WTC11 (cell line): ENCODE data around the gene ZNF33A. TPM values are rescaled to one million over a fixed set of nuclear protein-coding genes. Genes with fewer than 3 reads are reported as not detected.

Experiments used
- ATAC-seq: fragments of 200-7000 bp; cut with Tn5 transposase; 2 replicates; pipeline ENCODE4 v1.10.0; 2021; ENCODE audit warnings: mild to moderate bottlenecking, moderate library complexity
- CTCF ChIA-PET: fragments of 300-600 bp; sonication (Branson Sonifier 250); formaldehyde crosslinking; loops from one replicate; lab custom pipeline; 2021; ENCODE audit warnings: antibody characterized with exemption; lab: Charles Lee
- POLR2A ChIA-PET: fragments of 350-600 bp; sonication (Branson Sonifier 250); formaldehyde crosslinking; loops from one replicate; lab custom pipeline; 2021; ENCODE audit warnings: antibody characterized with exemption; lab: Charles Lee
- DNase-seq: peaks from one replicate; pipeline ENCODE4 v3.0.0; 2021; ENCODE audit warnings: low spot score
- H3K27ac Mint-ChIP-seq: 2 replicates; pipeline ENCODE4 v1.8.0; 2021; ENCODE audit warnings: mixed read lengths
- H3K27me3 Mint-ChIP-seq: 2 replicates; pipeline ENCODE4 v1.8.0; 2021; ENCODE audit warnings: low read depth, mild to moderate bottlenecking, moderate library complexity, mixed read lengths
- H3K36me3 Mint-ChIP-seq: 2 replicates; pipeline ENCODE4 v1.8.0; 2021; ENCODE audit warnings: mixed read lengths
- H3K4me1 Mint-ChIP-seq: 2 replicates; pipeline ENCODE4 v1.8.0; 2022; ENCODE audit warnings: mixed read lengths
- H3K4me3 Mint-ChIP-seq: 2 replicates; pipeline ENCODE4 v1.8.0; 2021; ENCODE audit warnings: mild to moderate bottlenecking, moderate library complexity, mixed read lengths
- H3K9me3 Mint-ChIP-seq: 2 replicates; pipeline ENCODE4 v1.8.0; 2021; ENCODE audit warnings: mixed read lengths
- AFF4 ChIP-seq: sonication (generic); formaldehyde crosslinking; IDR thresholded peaks from 2 replicates; pipeline ENCODE4 v1.8.1; 2023; ENCODE audit warnings: mild to moderate bottlenecking, missing genetic modification reagents, borderline replicate concordance
- ARID4B ChIP-seq: sonication (generic); formaldehyde crosslinking; IDR thresholded peaks from 2 replicates; pipeline ENCODE4 v1.8.0; 2023; ENCODE audit warnings: missing genetic modification reagents, mild to moderate bottlenecking, borderline replicate concordance
- ATF1 ChIP-seq: sonication (generic); formaldehyde crosslinking; IDR thresholded peaks from 2 replicates; pipeline ENCODE4 v1.8.1; 2023; ENCODE audit warnings: mild to moderate bottlenecking, moderate library complexity, missing genetic modification reagents
- ATF6 ChIP-seq: sonication (generic); formaldehyde crosslinking; IDR thresholded peaks from 2 replicates; pipeline ENCODE4 v1.8.1; 2023; ENCODE audit warnings: mild to moderate bottlenecking, missing genetic modification reagents
- CBFB ChIP-seq: sonication (generic); formaldehyde crosslinking; IDR thresholded peaks from 2 replicates; pipeline ENCODE4 v1.8.1; 2022; ENCODE audit warnings: mild to moderate bottlenecking, low read depth, missing genetic modification reagents
- ESRRA ChIP-seq: sonication (generic); formaldehyde crosslinking; IDR thresholded peaks from 2 replicates; pipeline ENCODE4 v1.8.1; 2022; ENCODE audit warnings: mild to moderate bottlenecking, missing genetic modification reagents, borderline replicate concordance
- IRF2 ChIP-seq: sonication (generic); formaldehyde crosslinking; IDR thresholded peaks from 2 replicates; pipeline ENCODE4 v1.8.0; 2022; ENCODE audit warnings: low read depth, missing genetic modification reagents, borderline replicate concordance
- JAZF1 ChIP-seq: fragments of 250-450 bp; sonication (Bioruptor Pico); IDR thresholded peaks from 2 replicates; pipeline ENCODE4 v1.9.0; 2021; ENCODE audit warnings: moderate library complexity, mild to moderate bottlenecking, inconsistent platforms
- JUN ChIP-seq: sonication (generic); formaldehyde crosslinking; IDR thresholded peaks from 2 replicates; pipeline ENCODE4 v1.8.0; 2023; ENCODE audit warnings: mild to moderate bottlenecking, missing genetic modification reagents
- MAX ChIP-seq: sonication (generic); formaldehyde crosslinking; IDR thresholded peaks from 2 replicates; pipeline ENCODE4 v1.8.0; 2022; ENCODE audit warnings: mild to moderate bottlenecking, missing genetic modification reagents
- MLX ChIP-seq: sonication (generic); formaldehyde crosslinking; IDR thresholded peaks from 2 replicates; pipeline ENCODE4 v1.8.1; 2023; ENCODE audit warnings: mild to moderate bottlenecking, missing genetic modification reagents, moderate library complexity
- NFE2L1 ChIP-seq: sonication (generic); formaldehyde crosslinking; IDR thresholded peaks from 2 replicates; pipeline ENCODE4 v1.8.1; 2023; ENCODE audit warnings: missing genetic modification reagents
- NR1H2 ChIP-seq: sonication (generic); formaldehyde crosslinking; IDR thresholded peaks from 2 replicates; pipeline ENCODE4 v1.9.0; 2021; ENCODE audit warnings: mild to moderate bottlenecking, moderate library complexity, missing genetic modification reagents
- TCF7 ChIP-seq: sonication (generic); formaldehyde crosslinking; IDR thresholded peaks from 2 replicates; pipeline ENCODE4 v1.8.0; 2022; ENCODE audit warnings: mild to moderate bottlenecking, low read depth, missing genetic modification reagents, moderate library complexity
- TEAD4 ChIP-seq: sonication (generic); formaldehyde crosslinking; IDR thresholded peaks from 2 replicates; pipeline ENCODE4 v1.8.0; 2022; ENCODE audit warnings: mild to moderate bottlenecking, missing genetic modification reagents
- USF1 ChIP-seq: sonication (generic); formaldehyde crosslinking; IDR thresholded peaks from 2 replicates; pipeline ENCODE4 v1.8.0; 2022; ENCODE audit warnings: mild to moderate bottlenecking, missing genetic modification reagents
- ZNF138 ChIP-seq: sonication (generic); formaldehyde crosslinking; conservative IDR thresholded peaks from 2 replicates; pipeline ENCODE4 v1.8.1; 2022; ENCODE audit warnings: mild to moderate bottlenecking, moderate library complexity, missing genetic modification reagents
- ZNF219 ChIP-seq: sonication (generic); formaldehyde crosslinking; IDR thresholded peaks from 2 replicates; pipeline ENCODE4 v1.8.0; 2023; ENCODE audit warnings: missing genetic modification reagents, mild to moderate bottlenecking, borderline replicate concordance
- ZNF263 ChIP-seq: sonication (generic); formaldehyde crosslinking; IDR thresholded peaks from 2 replicates; pipeline ENCODE4 v1.8.1; 2022; ENCODE audit warnings: low read depth, mild to moderate bottlenecking, moderate library complexity, missing genetic modification reagents
- ZNF317 ChIP-seq: sonication (generic); formaldehyde crosslinking; IDR thresholded peaks from 2 replicates; pipeline ENCODE4 v1.8.1; 2023; ENCODE audit warnings: low read depth, mild to moderate bottlenecking, moderate library complexity, missing genetic modification reagents, borderline replicate concordance
- total RNA-seq: library from RNA; stranded (reverse); gene quantifications from 3 replicates; pipeline ENCODE4 v1.2.3, GENCODE V29; 2021

The ZNF33A gene
- total RNA-seq, 1 experiment from 2014 or later, result 32.2 TPM

GRCh38 chr10:38003026-38003425 lies 7.4 kb upstream of the ZNF33A start:
- no peak for ATAC-seq
- H3K4me1 Mint-ChIP-seq, result no peaks in the 10 kb centered on the region
- no peak for DNase-seq
- ChIA-PET POLR2A (no interaction called here), CTCF (no interaction called here)
- peaks cover 20% of the 10 kb centered on the region for H3K36me3 Mint-ChIP-seq
- H3K27me3 Mint-ChIP-seq, result peaks cover 11% of the 10 kb centered on the region
- H3K27ac Mint-ChIP-seq, result no peak overlapping the region
- TF ChIP-seq JAZF1 (CRISPR knock-in tag) (no peak), NFE2L1 (no peak), MLX (CRISPR knock-in tag) (no peak), USF1 (no peak), NR1H2 (CRISPR knock-in tag) (no peak), ESRRA (CRISPR knock-in tag) (no peak), ZNF219 (no peak), TCF7 (CRISPR knock-in tag) (no peak), MAX (CRISPR knock-in tag) (no peak), JUN (CRISPR knock-in tag) (no peak), ATF1 (no peak), ARID4B (CRISPR knock-in tag) (no peak), ZNF263 (CRISPR knock-in tag) (no peak), ZNF138 (CRISPR knock-in tag) (no peak), CBFB (CRISPR knock-in tag) (no peak), IRF2 (CRISPR knock-in tag) (no peak), AFF4 (CRISPR knock-in tag) (no peak), ZNF317 (no peak), ATF6 (CRISPR knock-in tag) (no peak), TEAD4 (CRISPR knock-in tag) (no peak)
- H3K4me3 Mint-ChIP-seq, result no peak overlapping the region
- H3K9me3 Mint-ChIP-seq, result peaks cover 43% of the 10 kb centered on the region
